ENCODE results near the gene SET.
"Not testable (repeated sequence)": the region's sequence is repeated elsewhere in the genome, so short reads cannot be mapped to it uniquely, and the experiment has no call there.

Gene SET

DNA sequence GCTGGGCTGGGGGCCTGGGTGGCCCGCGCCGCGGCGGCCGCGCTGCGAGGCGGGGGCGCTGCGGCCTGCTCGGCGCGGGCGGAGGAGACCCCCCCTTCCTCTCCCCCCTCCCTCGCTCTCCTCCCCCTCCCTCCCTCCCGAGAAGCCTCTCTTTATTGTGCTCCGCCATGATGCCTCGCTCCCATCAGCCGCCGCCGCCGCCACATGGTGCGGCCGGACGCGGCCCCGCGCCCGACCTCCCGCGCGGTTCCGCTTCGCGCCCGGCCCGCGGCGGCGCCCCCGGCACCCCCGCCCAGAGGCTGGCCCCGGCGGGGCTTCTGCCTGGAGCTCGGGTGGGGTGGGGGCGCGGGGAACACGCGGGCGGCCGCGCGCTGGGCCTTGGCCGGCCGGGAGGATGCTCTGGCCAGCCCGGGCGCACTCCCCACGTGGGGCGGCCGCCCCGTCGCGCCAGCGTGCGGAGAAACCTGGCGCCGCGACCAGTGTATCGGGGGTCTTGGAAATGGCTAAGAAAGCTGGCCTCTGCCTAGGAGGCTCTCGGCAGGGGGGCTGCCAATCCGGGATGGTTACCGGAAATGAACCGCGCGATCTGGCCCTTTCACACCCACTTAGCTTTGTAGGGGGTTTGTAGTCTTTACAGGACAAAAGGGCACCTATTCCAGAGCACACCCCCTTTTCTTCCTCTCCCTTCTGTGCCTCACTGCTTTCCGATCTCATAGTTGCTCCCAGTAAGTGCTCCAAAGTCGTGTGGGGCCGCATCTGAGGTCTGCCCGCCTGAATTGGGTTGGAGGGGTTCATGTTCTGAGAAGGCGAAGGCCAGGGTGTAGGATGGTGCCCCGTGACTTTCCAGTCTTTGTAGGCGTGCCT lies 1.0 kb downstream of the SET start:
- TF ChIP-seq, protein P1, sequence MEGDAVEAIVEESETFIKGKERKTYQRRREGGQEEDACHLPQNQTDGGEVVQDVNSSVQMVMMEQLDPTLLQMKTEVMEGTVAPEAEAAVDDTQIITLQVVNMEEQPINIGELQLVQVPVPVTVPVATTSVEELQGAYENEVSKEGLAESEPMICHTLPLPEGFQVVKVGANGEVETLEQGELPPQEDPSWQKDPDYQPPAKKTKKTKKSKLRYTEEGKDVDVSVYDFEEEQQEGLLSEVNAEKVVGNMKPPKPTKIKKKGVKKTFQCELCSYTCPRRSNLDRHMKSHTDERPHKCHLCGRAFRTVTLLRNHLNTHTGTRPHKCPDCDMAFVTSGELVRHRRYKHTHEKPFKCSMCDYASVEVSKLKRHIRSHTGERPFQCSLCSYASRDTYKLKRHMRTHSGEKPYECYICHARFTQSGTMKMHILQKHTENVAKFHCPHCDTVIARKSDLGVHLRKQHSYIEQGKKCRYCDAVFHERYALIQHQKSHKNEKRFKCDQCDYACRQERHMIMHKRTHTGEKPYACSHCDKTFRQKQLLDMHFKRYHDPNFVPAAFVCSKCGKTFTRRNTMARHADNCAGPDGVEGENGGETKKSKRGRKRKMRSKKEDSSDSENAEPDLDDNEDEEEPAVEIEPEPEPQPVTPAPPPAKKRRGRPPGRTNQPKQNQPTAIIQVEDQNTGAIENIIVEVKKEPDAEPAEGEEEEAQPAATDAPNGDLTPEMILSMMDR (conservative IDR thresholded peaks at IDR 0.05), result no peak
- peak overlapping the region; percentile 97 for H3K27ac ChIP-seq

- TF ChIP-seq, protein P1 (conservative IDR thresholded peaks at IDR 0.05), result no peak
- H3K27ac ChIP-seq, result peak overlapping the region; percentile 97
Observed at GRCh38 chr9:128690684-128691034, 1.6 kb downstream of the SET start.

- H3K27ac ChIP-seq, result not testable (repeated sequence)
Observed at GRCh38 chr9:128693738-128694137, 4.7 kb downstream of the SET start.

GRCh38 chr9:128694344-128694743 lies 5.3 kb downstream of the SET start:
- H3K27ac ChIP-seq, result no peak overlapping the region
- TF ChIP-seq, protein P1 (conservative IDR thresholded peaks at IDR 0.05), result no peak

- no peak overlapping the region for H3K27ac ChIP-seq
- TF ChIP-seq, protein P1 (conservative IDR thresholded peaks at IDR 0.05), result no peak
Observed at GRCh38 chr9:128696923-128697707, 8.1 kb downstream of the SET start.

- H3K27ac ChIP-seq, result not testable (repeated sequence)
Observed at GRCh38 chr9:128699096-128699795, 10.2 kb downstream of the SET start.

- TF ChIP-seq, protein P1 (conservative IDR thresholded peaks at IDR 0.05), result no peak
- H3K27ac ChIP-seq, result no peak overlapping the region
Observed at GRCh38 chr9:128701227-128701854, 12.3 kb downstream of the SET start.

GRCh38 chr9:128702445-128702948 lies 13.5 kb downstream of the SET start, which contains the start of gene PKN3:
Gene PKN3 (plus strand): TSS chr9:128702503. CDS start chr9:128702916, 413 bp downstream.
- peak within 1 kb of the TSS; percentile 59; the same call in 1 of the 2 replicates for H3K27ac ChIP-seq
- TF ChIP-seq, protein P1 (conservative IDR thresholded peaks at IDR 0.05), result peak; percentile 98
